Mammary microvascular endothelial cell (primary cell): ENCODE measurements around the gene TRAPPC5. TPM values are rescaled to one million over a fixed set of nuclear protein-coding genes. Genes with fewer than 3 reads are reported as not detected.

Source experiments
- total RNA-seq: library from RNA; depleted of rRNA; stranded (reverse); fragments of >200 nt; gene quantifications from 2 replicates; pipeline ENCODE4 v1.2.3, GENCODE V29; 2015

Gene TRAPPC5
- 129 and 159 TPM in 2 replicates for total RNA-seq

DNA sequence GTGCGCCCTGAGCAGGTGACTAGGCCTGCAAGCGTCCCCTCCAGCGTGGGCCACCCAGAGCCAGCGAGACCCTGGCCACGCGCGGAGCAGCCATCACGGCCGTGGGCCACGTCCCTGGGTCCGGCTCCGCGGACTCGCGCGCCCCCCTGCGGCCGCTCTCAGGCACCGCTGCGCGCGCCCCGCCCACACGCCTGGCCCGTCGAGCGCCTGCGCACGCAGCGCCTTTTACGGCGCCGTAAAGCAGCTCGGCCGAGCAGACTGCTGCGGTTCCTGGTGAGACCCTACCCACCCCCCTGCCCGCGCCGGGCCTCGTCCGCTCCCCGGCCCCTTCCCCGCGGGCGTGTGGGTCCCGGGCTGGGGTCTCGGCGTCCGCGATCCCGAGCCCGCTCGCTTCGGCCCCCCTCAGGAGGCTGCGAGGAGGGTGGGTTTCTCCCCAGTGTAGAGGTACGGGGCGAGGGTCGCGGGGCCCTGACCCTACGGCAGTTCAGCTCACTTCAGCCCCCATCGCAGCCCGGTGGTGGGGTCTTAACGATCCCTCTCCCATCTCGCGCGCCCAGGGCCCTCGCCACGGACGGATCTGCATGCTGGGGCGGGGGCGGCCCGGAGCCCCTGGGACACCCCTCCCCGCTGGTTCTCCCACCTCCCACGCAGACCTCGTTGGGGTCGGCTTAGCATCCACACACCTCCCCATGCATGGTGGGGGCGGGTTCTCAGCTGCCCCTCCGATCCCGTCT lies at the start of gene TRAPPC5:
TRAPPC5 (plus strand) TSS at position 228 of the 734 bp plus-strand sequence. CDS start 1,421 bp downstream, outside the sequence.

DNA sequence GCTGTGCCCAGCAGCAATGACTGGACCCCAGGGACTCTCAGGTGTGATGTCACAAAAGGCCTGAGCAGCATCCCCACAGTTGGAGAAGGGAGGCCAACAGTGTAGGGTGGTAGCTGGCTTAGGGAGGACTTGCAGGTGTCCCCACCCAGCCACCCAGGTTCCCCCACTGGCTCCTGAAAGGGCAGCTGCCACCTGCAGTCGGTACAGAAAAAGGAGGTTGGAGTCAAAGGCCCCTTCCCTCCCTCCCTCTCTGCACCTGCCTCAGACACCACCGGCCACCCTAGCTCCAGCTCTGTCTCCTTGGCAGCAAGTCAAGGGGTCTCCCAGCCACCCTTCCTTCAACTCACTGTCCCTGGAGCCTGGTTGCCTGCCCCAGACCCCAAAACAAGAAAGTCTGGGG lies 46.9 kb upstream of the TRAPPC5 start, which contains the start of gene PCP2:
PCP2 (minus strand) TSS at position 22 of the 400 bp plus-strand sequence. CDS start 262 bp downstream, outside the sequence.

DNA sequence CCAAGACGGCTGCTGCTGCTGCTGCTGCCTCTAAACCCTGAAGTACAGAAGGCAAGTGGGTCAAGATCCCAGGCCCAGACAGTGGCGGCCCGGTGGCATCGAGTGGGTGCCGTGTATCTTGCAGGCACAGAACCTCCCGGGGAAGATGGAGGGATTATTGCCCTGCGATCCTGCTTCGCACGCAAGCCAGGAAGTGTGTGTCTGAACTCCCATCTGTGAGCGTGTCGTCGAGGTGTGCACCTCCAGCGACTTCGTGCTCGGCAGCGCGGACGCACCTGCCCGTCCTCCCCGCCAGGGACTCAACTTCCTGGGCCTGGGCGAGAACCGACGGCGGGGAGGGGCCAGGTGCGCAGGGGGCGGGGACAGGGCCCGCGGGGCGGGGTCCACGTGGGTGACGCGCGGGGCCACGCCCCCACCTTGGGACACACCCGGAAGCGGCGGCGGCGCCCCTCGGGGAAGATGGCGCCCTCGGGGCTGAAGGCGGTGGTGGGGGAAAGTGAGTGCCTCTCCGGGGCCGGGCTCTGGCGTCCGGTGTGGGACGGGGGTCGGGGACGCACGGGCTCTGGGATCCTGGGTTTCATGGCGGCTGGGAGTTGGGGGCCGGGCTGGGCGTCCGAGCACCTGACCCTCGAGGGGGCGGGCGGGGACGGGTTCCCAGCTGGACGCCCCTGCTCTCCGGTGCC lies 43.8 kb upstream of the TRAPPC5 start, which contains the start of gene STXBP2:
STXBP2 (plus strand) TSS at position 420 of the 683 bp plus-strand sequence; CDS start at position 460, 40 bp downstream.

DNA sequence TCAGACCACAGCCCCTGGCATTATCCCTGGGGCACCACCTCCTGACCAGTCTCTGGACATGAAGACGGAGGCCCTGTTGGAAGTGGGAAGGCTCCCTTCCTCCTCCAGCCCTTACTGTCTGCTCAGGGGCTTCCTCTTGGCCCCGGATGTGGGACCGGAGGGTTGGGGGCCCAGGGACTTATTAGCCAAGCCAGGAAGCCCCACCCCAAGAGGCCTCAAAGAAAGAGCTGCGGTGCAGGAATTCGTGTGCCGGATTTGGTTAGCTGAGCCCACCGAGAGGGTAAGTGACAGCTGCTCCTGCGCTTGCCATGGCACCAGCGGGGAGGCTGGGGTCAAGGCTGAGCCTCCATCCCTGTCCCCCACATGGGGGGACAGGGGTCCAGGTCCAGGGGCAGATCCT lies 11.8 kb upstream of the TRAPPC5 start, which contains the start of gene RETN:
RETN (plus strand) TSS at position 208 of the 400 bp plus-strand sequence. CDS start 278 bp downstream, outside the sequence.

GRCh38 chr19:7676854-7677253 lies 3.8 kb upstream of the TRAPPC5 start, which contains the start of gene MCEMP1:
Gene MCEMP1, plus strand, starts transcription at chr19:7677090. Its CDS starts 31 bp downstream, at chr19:7677121.

DNA sequence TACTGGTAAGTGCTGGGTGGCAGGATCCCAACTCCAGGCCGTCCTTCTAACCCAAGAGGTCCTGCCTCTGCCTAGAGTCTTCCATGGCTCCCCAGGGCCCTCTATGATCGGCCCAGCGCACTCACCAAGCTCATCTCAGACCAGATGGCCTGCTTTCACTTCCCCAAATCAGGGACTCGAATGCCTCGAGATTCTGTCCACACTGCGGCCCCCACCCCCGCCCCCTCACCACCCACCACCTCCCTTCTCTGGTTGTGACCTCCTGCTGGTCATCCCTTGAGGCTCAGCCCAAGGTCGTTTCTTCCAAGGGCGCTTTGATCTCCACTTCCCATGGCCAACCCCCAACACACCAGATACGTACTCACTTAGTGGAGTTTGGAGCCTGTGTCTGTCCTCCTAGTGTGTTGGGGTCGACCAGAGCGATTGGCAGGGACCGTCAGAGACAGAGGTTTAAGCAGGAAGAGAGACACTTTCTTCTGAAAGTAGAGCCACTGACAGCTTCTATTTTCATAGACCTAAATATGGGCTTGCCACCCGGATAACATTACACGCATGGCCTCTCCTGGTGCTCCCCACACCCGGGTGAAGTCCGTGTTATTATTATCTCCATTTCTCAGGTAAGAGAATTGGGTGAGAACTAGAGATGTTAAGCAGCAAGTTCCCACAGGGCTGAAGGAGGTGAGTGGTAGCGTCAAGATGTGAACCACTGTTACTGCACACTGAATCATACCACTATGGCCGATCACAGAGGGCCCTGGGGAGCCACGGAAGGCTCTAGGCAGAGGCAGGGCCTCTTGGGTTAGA lies 21.2 kb downstream of the TRAPPC5 start, which contains the start of gene FCER2:
FCER2 (minus strand) TSS at position 478 of the 804 bp plus-strand sequence. CDS start 2,371 bp downstream, outside the sequence.

DNA sequence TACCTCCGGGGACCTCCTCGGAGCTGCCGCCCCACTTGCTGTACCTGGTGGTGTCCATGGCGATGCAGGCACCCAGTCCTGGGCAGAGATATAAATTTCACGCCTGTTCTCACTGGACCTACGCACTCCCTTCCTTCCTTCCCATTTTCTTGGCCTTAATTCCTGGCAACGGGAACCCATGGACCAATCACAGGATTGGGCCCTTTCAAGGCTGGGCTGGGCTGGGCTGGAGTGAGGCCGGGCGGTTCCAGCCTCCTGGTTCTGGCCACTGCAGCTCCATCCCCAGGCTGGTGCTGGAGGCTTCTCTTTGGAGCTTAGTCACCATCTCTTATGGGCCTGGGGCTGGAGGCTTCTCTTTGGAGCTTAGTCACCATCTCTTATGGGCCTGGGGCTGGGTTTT lies 51.4 kb downstream of the TRAPPC5 start, which contains the start of gene CLEC4G:
CLEC4G (minus strand) TSS at position 66 of the 400 bp plus-strand sequence; CDS start at position 58, 8 bp downstream.

Other genes starting within 250 kb of the TRAPPC5 start
- gene PEX11G, start 191.8 kb upstream of the TRAPPC5 start, total RNA-seq, result 1.1 and 2.1 TPM in 2 replicates
- gene ZNF358, start 164.7 kb upstream of the TRAPPC5 start, total RNA-seq, result 26.2 and 26.8 TPM in 2 replicates
- 6.3 and 8.0 TPM in 2 replicates for gene MCOLN1, start 158.2 kb upstream of the TRAPPC5 start, total RNA-seq
- 108 and 110 TPM in 2 replicates for gene PNPLA6, start 145.1 kb upstream of the TRAPPC5 start, total RNA-seq
- gene CAMSAP3, start 85.0 kb upstream of the TRAPPC5 start, total RNA-seq, result 0.10 TPM in 1 of 2 replicates, not detected in the other
- gene XAB2, start 51.3 kb upstream of the TRAPPC5 start, total RNA-seq, result 31.4 and 33.1 TPM in 2 replicates
- 14.0 and 21.4 TPM in 2 replicates for gene PET100, start 51.0 kb upstream of the TRAPPC5 start, total RNA-seq
- gene PCP2, start 47.1 kb upstream of the TRAPPC5 start, total RNA-seq, result not detected in 2 replicates
- gene STXBP2, start 43.7 kb upstream of the TRAPPC5 start, total RNA-seq, result 21.4 and 27.1 TPM in 2 replicates
- gene RETN, start 11.8 kb upstream of the TRAPPC5 start, total RNA-seq, result not detected in 2 replicates
- not detected in 2 replicates for gene MCEMP1, start 3.7 kb upstream of the TRAPPC5 start, total RNA-seq
- not detected in 2 replicates for gene FCER2, start 21.3 kb downstream of the TRAPPC5 start, total RNA-seq
- not detected in 2 replicates for gene CLEC4G, start 51.3 kb downstream of the TRAPPC5 start, total RNA-seq
- not detected in 2 replicates for gene CD209, start 66.7 kb downstream of the TRAPPC5 start, total RNA-seq
- 0.20 TPM in 1 of 2 replicates, not detected in the other for gene CLEC4M, start 82.4 kb downstream of the TRAPPC5 start, total RNA-seq
- 19.7 and 21.1 TPM in 2 replicates for gene EVI5L, start 149.4 kb downstream of the TRAPPC5 start, total RNA-seq
- not detected in 2 replicates for gene PRR36, start 193.6 kb downstream of the TRAPPC5 start, total RNA-seq
- 1.00 and 1.4 TPM in 2 replicates for gene LRRC8E, start 207.7 kb downstream of the TRAPPC5 start, total RNA-seq
- 7.8 and 9.3 TPM in 2 replicates for gene MAP2K7, start 223.0 kb downstream of the TRAPPC5 start, total RNA-seq
- not detected in 2 replicates for gene TGFBR3L, start 234.0 kb downstream of the TRAPPC5 start, total RNA-seq
- 33.9 and 41.0 TPM in 2 replicates for gene SNAPC2, start 239.5 kb downstream of the TRAPPC5 start, total RNA-seq
- gene CTXN1, start 245.3 kb downstream of the TRAPPC5 start, total RNA-seq, result 4.1 and 5.5 TPM in 2 replicates